Brain microvascular endothelial cell (primary cell): ENCODE results near the gene CLEC4G.

ENCODE experiments used
- DNase-seq: peaks from one replicate; pipeline ENCODE4 v3.0.0-alpha.2; 2020
- H3K27ac ChIP-seq: fragments of 250-450 bp; sonication (Bioruptor Pico); 2 replicates; pipeline ENCODE4 v1.5.1; 2020; ENCODE audit warnings: mild to moderate bottlenecking, moderate library complexity
- H3K27me3 ChIP-seq: fragments of 250-450 bp; sonication (Bioruptor Pico); replicated peaks from 2 replicates; pipeline ENCODE4 v1.5.1; 2020; ENCODE audit warnings: mild to moderate bottlenecking
- H3K36me3 ChIP-seq: fragments of 250-450 bp; sonication (Bioruptor Pico); replicated peaks from 2 replicates; pipeline ENCODE4 v1.5.1; 2020; ENCODE audit warnings: mild to moderate bottlenecking
- H3K4me3 ChIP-seq: 2 replicates; pipeline ENCODE4 v1.5.1; 2011; ENCODE audit warnings: low read depth, mild to moderate bottlenecking, control low read depth, low read length, moderate library complexity
- in situ Hi-C: cut with HindIII; loops from 2 replicates; pipeline ENCODE4 v1.10.0; 2017; ENCODE audit warnings: low sequenced_read_pairs, low pct_ligation_motif_present
- TF ChIP-seq, protein P1 (sequence below): IDR thresholded peaks from 2 replicates; pipeline ENCODE4 v1.5.1; 2011; ENCODE audit warnings: low read depth, mild to moderate bottlenecking, moderate library complexity, low read length, control low read depth, inconsistent platforms; ENCODE audit errors: missing control alignments

The CLEC4G gene

GRCh38 chr19:7732045-7732444, at the start of gene CLEC4G:
Gene CLEC4G, minus strand, starts transcription at chr19:7732110. Its CDS starts 8 bp downstream, at chr19:7732102.
- TF ChIP-seq, protein P1, sequence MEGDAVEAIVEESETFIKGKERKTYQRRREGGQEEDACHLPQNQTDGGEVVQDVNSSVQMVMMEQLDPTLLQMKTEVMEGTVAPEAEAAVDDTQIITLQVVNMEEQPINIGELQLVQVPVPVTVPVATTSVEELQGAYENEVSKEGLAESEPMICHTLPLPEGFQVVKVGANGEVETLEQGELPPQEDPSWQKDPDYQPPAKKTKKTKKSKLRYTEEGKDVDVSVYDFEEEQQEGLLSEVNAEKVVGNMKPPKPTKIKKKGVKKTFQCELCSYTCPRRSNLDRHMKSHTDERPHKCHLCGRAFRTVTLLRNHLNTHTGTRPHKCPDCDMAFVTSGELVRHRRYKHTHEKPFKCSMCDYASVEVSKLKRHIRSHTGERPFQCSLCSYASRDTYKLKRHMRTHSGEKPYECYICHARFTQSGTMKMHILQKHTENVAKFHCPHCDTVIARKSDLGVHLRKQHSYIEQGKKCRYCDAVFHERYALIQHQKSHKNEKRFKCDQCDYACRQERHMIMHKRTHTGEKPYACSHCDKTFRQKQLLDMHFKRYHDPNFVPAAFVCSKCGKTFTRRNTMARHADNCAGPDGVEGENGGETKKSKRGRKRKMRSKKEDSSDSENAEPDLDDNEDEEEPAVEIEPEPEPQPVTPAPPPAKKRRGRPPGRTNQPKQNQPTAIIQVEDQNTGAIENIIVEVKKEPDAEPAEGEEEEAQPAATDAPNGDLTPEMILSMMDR, result no peak
- DNase-seq, result no peak
- Histone ChIP-seq H3K4me3 (no peak within 1 kb of the TSS), H3K36me3 (no peaks in the 10 kb centered on the region), H3K27me3 (peaks cover 32% of the 10 kb centered on the region), H3K27ac (no peak within 1 kb of the TSS)
- in situ Hi-C loops, result no loop called here

DNA sequence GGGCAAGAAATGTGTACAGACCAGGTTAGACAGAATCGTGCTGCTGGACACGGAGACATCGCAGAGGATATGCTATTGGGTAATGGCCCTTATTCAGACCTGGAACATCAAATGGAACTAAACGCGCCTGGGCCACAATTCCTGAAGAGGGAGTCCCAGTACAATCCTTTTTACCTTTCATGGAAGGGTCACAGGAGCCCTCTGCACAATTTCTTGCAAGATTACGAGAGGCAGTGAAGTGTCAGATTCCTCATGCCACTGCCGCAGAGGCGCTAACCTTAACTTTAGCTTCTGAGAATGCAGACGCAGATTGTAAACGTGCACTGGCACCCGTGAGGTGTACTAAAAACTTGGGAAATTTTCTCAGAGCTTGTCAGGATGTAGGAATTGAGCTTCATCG, 49.2 kb upstream of the CLEC4G start:
- in situ Hi-C loops, result no loop called here
- TF ChIP-seq, protein P1, result no peak
- H3K27me3 ChIP-seq, result no peaks in the 10 kb centered on the region
- no peak for DNase-seq
- H3K4me3 ChIP-seq, result no peak overlapping the region
- H3K36me3 ChIP-seq, result no peaks in the 10 kb centered on the region
- H3K27ac ChIP-seq, result no peak overlapping the region

DNA sequence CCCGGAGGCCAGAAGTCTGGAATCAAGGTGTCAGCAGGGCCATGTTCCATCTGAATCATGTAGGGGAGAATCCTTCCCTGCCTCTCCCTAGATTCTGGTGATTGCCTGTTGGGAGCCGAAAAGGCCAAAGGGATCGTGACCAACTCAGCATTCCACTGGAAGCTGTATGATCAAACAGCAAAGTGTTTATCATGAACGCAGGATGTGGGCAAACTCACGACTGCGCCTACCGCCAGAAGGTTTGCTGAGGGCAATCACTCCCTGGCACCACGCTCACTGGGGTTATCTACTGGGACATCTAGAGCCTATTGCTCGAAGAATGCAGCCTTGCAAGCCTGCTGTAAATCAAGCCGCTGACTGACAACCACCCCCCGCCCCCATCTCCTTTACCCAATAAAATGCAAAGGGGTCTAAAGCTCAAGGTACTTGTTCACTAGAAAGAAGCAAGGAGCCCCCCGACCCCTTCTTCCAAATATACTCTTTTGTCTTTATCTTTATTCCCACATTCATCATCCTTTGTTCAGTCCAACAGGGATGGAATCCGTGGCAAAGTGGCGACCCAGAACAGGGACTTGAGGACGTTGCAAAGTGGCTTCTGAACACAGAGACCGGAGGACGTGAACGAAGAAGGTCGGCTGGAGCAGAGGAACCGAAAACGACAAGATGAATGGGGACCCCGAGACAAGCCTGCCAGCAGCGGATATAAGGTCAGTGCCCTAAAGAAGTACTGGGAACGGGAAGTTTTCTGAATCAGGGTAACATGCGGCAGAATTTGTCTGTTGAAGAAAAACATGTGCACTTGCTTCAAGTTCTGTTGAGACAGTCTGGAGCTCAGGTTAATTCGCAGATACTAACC, 47.9 kb upstream of the CLEC4G start:
- no peak for DNase-seq
- H3K27ac ChIP-seq, result no peak overlapping the region
- H3K36me3 ChIP-seq, result no peaks in the 10 kb centered on the region
- no peaks in the 10 kb centered on the region for H3K27me3 ChIP-seq
- TF ChIP-seq, protein P1, result no peak
- in situ Hi-C loops, result no loop called here
- H3K4me3 ChIP-seq, result no peak overlapping the region

DNA sequence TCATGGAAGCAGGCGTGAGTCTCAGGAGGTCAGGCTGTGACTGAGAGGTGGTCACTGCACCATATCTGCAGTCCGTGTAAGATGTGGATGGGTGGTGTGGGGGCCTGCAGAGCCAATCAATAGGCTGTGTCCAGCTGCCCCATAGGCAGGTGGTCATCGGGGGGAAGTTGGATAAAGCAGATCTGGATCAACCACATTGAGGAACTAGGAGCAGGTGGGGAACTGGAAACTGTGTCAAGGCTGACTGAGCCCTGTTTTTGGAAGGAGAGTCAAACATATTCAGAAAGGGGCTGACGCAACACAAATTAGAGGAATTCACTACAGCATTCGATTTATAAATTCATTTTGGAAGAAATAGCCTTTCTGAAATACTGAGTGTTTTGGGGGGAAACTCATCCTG, 46.2 kb upstream of the CLEC4G start:
- Histone ChIP-seq H3K36me3 (no peaks in the 10 kb centered on the region), H3K27ac (no peak overlapping the region), H3K27me3 (no peaks in the 10 kb centered on the region), H3K4me3 (no peak overlapping the region)
- TF ChIP-seq, protein P1, result no peak
- in situ Hi-C loops, result no loop called here
- no peak for DNase-seq

DNA sequence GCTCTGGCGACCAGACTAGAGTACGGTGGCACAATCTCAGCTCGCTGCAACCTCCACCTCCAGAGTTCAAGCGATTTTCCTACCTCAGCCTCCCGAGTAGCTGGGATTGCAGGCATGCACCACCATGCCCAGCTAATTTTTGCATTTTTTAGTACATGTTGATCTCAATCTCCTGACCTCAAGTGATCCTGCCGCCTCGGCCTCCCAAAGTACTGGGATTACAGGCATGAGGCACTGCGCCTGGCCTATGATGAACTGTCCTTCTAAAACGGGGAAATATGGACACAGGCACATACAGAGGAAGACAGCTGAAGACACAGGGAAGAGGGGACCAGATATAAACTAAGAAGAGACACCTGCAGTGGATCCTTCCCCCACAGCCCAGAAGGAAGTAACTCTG, 43.9 kb upstream of the CLEC4G start:
- in situ Hi-C loops, result no loop called here
- TF ChIP-seq, protein P1, result no peak
- no peak for DNase-seq
- Histone ChIP-seq H3K4me3 (no peak overlapping the region), H3K27me3 (no peaks in the 10 kb centered on the region), H3K27ac (no peak overlapping the region), H3K36me3 (no peaks in the 10 kb centered on the region)
